CD8-positive, alpha-beta memory T cell (primary cell): Measurements from ENCODE around the gene FHAD1. TPM values are rescaled to one million over a fixed set of nuclear protein-coding genes. Genes with fewer than 3 reads are reported as not detected.

Experiments used
- CTCF ChIA-PET: fragments of 350-600 bp; sonication (Branson Sonifier 250); formaldehyde crosslinking; loops from one replicate; lab custom pipeline; 2021; ENCODE audit warnings: antibody characterized with exemption; lab: Charles Lee
- POLR2A ChIA-PET: fragments of 350-600 bp; sonication (Branson Sonifier 250); formaldehyde crosslinking; loops from one replicate; lab custom pipeline; 2021; ENCODE audit warnings: antibody characterized with exemption; lab: Charles Lee
- DNase-seq, 5 donors: peaks; one replicate each; pipeline versions ENCODE4 v3.0.0 to v3.0.0-alpha.2; 2020 to 2022; ENCODE audit warnings: mixed read lengths in 1 of 5
- H3K27ac ChIP-seq: one replicate; pipeline ENCODE4 v1.7.0; 2013; ENCODE audit warnings: low read depth, mild to moderate bottlenecking, low read length, moderate library complexity
- H3K27me3 ChIP-seq: 2 replicates; pipeline ENCODE4 v1.7.0; 2013; ENCODE audit warnings: low read length, mild to moderate bottlenecking; ENCODE audit not compliant: insufficient read depth, poor library complexity, severe bottlenecking
- H3K36me3 ChIP-seq: 2 replicates; pipeline ENCODE4 v1.7.0; 2013; ENCODE audit warnings: mild to moderate bottlenecking, low read length, moderate library complexity; ENCODE audit not compliant: insufficient read depth
- H3K4me1 ChIP-seq: 2 replicates; pipeline ENCODE4 v1.7.0; 2013; ENCODE audit warnings: mild to moderate bottlenecking, low read length, moderate library complexity; ENCODE audit not compliant: insufficient read depth
- H3K4me3 ChIP-seq: 2 replicates; pipeline ENCODE4 v1.7.0; 2013; ENCODE audit warnings: mild to moderate bottlenecking, low read length
- H3K9me3 ChIP-seq: 2 replicates; pipeline ENCODE4 v1.7.0; 2013; ENCODE audit warnings: mild to moderate bottlenecking, low read length
- H3K27ac Mint-ChIP-seq, 8 donors: one replicate each; pipeline ENCODE4 v1.8.0; 2020 to 2021; ENCODE audit warnings: mixed read lengths in 8 of 8, mild to moderate bottlenecking in 6 of 8, inconsistent platforms in 3 of 8, moderate library complexity in 3 of 8
- H3K27me3 Mint-ChIP-seq, 2 donors: one replicate each; pipeline ENCODE4 v1.8.0; 2020 to 2021; ENCODE audit warnings: mixed read lengths in 2 of 2, mild to moderate bottlenecking in 1 of 2, moderate library complexity in 1 of 2
- H3K36me3 Mint-ChIP-seq, 3 donors: one replicate each; pipeline ENCODE4 v1.8.0; 2020 to 2021; ENCODE audit warnings: mixed read lengths in 3 of 3, inconsistent platforms in 1 of 3, mild to moderate bottlenecking in 1 of 3
- H3K4me1 Mint-ChIP-seq, 3 donors: one replicate each; pipeline ENCODE4 v1.8.0; 2020 to 2021; ENCODE audit warnings: mixed read lengths in 3 of 3, inconsistent platforms in 1 of 3, mild to moderate bottlenecking in 1 of 3
- H3K4me3 Mint-ChIP-seq, 7 donors: one replicate each; pipeline ENCODE4 v1.8.0; 2020 to 2021; ENCODE audit warnings: mixed read lengths in 7 of 7, mild to moderate bottlenecking in 6 of 7, moderate library complexity in 4 of 7, inconsistent platforms in 2 of 7
- H3K9me3 Mint-ChIP-seq, 5 donors: one replicate each; pipeline ENCODE4 v1.8.0; 2020 to 2022; ENCODE audit warnings: mixed read lengths in 5 of 5, mild to moderate bottlenecking in 3 of 5, moderate library complexity in 2 of 5, inconsistent platforms in 1 of 5
- polyA plus RNA-seq: library from polyadenylated mRNA; unstranded; fragments of 300-500 nt; fragmentation: Illumina TruSeq; gene quantifications from one replicate; pipeline ENCODE4 v1.2.3, GENCODE V29; 2021
- total RNA-seq, 2 experiments: library from RNA; stranded (reverse); gene quantifications; one replicate each; pipeline ENCODE4 v1.2.3, GENCODE V29; 2021

The FHAD1 gene
- total and polyA plus RNA-seq, 3 experiments from 2014 or later = not detected

DNA sequence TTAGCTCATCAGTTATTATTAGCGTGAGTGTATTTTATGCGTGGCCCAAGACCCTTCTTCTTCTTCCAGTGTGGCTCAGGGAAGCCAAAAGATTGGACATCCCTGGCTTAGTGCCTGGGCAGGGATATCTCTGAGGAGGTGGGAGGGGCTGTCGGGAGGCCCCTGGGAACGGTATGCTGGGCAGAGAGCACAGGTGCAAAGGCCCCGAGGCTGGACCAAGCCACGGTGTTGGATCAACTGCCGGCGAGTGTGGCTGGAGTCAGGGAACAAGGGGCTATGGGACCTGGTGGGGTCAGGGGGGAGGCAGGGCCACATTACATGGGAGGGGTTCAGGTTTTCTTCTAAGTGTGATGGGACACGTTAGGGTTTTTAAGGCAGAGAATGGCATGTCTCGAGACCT, 62.7 kb downstream of the FHAD1 start:
- CTCF ChIA-PET = interaction anchor here (1.2 kb wide), 1 partner anchor 13 kb away, joined by 3 read pairs; no protein-coding TSS in a partner anchor
- H3K4me1 ChIP-seq = no peaks in the 10 kb centered on the region
- no peaks in the 10 kb centered on the region for H3K27me3 ChIP-seq
- no peak overlapping the region for H3K27ac Mint-ChIP-seq
- peaks cover 0 to 4% (median 0%) of the 10 kb centered on the region in 3 donors for H3K4me1 Mint-ChIP-seq
- POLR2A ChIA-PET = no interaction called here
- H3K27me3 Mint-ChIP-seq = peaks cover 4 to 33% of the 10 kb centered on the region in 2 donors
- no peaks in the 10 kb centered on the region for H3K9me3 Mint-ChIP-seq
- H3K4me3 ChIP-seq = no peak overlapping the region
- DNase-seq = no peak
- H3K36me3 Mint-ChIP-seq = peaks cover 0 to 5% (median 0%) of the 10 kb centered on the region in 3 donors
- H3K27ac ChIP-seq = no peak overlapping the region
- no peaks in the 10 kb centered on the region for H3K9me3 ChIP-seq
- no peaks in the 10 kb centered on the region for H3K36me3 ChIP-seq
- H3K4me3 Mint-ChIP-seq = no peak overlapping the region

DNA sequence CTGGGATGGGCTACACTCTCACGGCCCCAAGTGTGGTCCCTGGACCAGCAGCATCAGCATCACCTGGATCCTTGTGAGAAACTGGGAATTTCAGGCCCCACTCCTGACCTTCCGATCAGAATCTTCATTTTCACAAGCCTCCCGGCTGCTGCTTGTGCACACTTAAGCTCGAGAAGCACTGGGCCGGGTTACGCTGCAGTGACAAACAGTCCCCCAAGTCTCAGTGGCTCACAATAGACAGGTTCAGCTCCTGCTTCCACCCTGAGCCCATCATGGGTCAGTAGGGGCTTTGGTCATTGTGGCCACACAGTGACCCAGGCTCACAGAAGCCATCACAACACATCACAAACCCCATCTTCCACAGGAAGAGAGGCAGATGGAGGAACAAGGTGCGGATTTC, 63.5 kb downstream of the FHAD1 start:
- Mint-ChIP-seq H3K27me3 (peaks cover 4 to 29% of the 10 kb centered on the region in 2 donors), H3K4me3 (no peak overlapping the region), H3K27ac (no peak overlapping the region), H3K9me3 (no peaks in the 10 kb centered on the region), H3K4me1 (peaks cover 0 to 1% (median 0%) of the 10 kb centered on the region in 3 donors), H3K36me3 (peaks cover 0 to 5% (median 0%) of the 10 kb centered on the region in 3 donors)
- Histone ChIP-seq H3K9me3 (no peaks in the 10 kb centered on the region), H3K27ac (no peak overlapping the region), H3K36me3 (no peaks in the 10 kb centered on the region), H3K4me1 (no peaks in the 10 kb centered on the region), H3K27me3 (no peaks in the 10 kb centered on the region), H3K4me3 (no peak overlapping the region)
- ChIA-PET CTCF (no interaction called here), POLR2A (no interaction called here)
- DNase-seq = no peak

DNA sequence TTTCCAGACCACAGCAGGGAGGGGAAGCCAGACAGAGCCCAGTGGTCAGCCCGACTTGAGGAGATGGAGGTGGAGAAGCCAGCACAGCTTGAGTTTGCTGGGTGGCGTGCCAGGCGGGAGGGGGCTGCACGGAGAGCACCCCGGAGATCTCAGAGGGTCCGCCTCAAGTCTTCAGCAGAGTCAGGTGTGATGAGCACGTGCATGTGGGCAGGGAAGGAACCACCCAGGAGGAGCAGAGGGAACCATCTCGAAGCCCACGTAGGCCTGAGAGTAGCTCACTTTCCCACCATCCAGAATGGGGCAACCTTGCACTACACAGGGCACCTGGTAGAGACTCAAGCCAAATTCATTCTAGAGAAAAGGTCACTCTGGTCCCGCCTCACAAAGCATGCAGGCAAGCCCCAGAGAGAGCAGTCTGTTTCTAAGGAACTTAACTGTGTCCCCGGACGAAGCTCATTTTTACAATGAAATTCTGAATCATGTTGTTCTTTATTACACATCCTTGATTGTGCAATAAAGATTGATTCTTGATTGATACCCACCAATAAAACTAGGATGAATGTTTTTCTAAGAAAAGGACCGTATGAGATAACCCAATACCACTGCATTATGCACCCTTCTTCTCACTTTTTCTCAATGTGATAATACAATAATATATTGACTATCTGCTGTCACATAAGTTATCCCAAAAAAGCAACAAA, 64.2 kb downstream of the FHAD1 start:
- CTCF ChIA-PET = interaction anchor here (0.7 kb wide), 1 partner anchor 13 kb away, joined by 3 read pairs; no protein-coding TSS in a partner anchor
- peaks cover 4 to 24% of the 10 kb centered on the region in 2 donors for H3K27me3 Mint-ChIP-seq
- no peaks in the 10 kb centered on the region for H3K27me3 ChIP-seq
- H3K27ac Mint-ChIP-seq = no peak overlapping the region
- no peak for DNase-seq
- POLR2A ChIA-PET = no interaction called here
- H3K9me3 ChIP-seq = no peaks in the 10 kb centered on the region
- H3K36me3 ChIP-seq = no peaks in the 10 kb centered on the region
- H3K36me3 Mint-ChIP-seq = peaks cover 0 to 5% (median 0%) of the 10 kb centered on the region in 3 donors
- H3K4me1 Mint-ChIP-seq = peaks cover 0 to 1% (median 0%) of the 10 kb centered on the region in 3 donors
- H3K4me3 Mint-ChIP-seq = no peak overlapping the region
- no peaks in the 10 kb centered on the region for H3K4me1 ChIP-seq
- no peak overlapping the region for H3K27ac ChIP-seq
- no peaks in the 10 kb centered on the region for H3K9me3 Mint-ChIP-seq
- no peak overlapping the region for H3K4me3 ChIP-seq

DNA sequence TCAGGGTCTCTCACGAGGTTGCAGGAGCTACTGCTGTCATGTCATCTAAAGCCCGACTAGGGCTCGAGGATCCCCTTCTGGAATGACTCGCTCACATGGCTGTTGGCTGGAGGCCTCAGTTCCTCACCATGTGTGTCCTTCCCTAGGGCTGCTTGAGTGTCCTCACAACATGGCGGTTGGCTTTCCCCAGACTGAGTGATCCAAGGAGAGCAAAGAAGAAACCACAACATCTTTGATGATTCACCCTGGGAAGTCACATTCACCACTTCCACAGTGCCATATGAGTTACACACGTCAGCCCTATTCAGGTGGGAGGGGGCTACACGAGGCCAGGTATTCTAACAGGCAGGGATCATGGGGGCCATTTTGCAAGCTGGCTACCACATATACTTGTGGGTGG, 64.9 kb downstream of the FHAD1 start:
- Mint-ChIP-seq H3K36me3 (peaks cover 0 to 5% (median 0%) of the 10 kb centered on the region in 3 donors), H3K4me1 (peaks cover 0 to 1% (median 0%) of the 10 kb centered on the region in 3 donors), H3K4me3 (no peak overlapping the region), H3K27ac (no peak overlapping the region), H3K9me3 (no peaks in the 10 kb centered on the region), H3K27me3 (peaks cover 4 to 24% of the 10 kb centered on the region in 2 donors)
- Histone ChIP-seq H3K27me3 (no peaks in the 10 kb centered on the region), H3K9me3 (no peaks in the 10 kb centered on the region), H3K4me3 (no peak overlapping the region), H3K36me3 (no peaks in the 10 kb centered on the region), H3K27ac (no peak overlapping the region), H3K4me1 (no peaks in the 10 kb centered on the region)
- POLR2A ChIA-PET = no interaction called here
- CTCF ChIA-PET = interaction anchor here (0.7 to 1.0 kb wide), 2 partner anchors 12 to 120 kb away, joined by 3 to 4 read pairs; no protein-coding TSS in a partner anchor
- no peak for DNase-seq

DNA sequence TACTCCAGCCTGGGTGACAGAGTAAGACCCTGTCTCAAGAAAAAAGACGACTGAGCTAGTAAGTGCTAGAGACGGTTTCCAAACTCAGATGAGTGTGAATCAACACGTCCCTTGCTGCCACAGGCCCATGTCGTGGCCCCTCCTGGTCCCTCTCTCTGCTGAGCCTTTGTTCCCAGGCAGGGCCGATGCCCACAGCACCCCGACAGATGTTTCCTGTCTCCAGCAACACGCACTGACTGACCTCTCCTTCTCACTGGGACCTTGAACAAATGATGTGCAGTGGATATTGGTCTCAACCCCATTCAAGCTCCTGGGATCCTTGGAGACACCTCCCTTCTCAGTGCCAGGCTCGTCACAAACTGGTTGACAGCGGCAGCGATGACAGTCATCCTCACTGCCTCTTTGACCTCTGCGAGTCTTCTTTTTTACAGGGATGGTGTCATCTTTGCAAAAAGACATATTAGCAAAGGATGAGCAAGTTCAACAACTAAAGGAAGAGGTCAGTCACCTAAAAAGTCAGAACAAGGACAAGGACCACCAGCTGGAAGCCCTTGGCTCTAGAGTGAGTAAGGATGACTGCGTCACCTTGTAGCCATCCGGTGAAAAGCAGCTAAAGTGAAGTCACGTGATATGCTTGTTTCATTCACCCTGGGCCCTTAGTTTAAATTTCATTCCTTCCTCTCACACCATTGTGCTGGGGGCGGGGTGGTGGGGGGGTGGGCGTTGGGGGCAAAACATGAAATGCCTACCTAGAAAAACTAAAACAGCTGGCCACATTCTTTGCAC, 65.8 kb downstream of the FHAD1 start:
- H3K4me1 ChIP-seq = no peaks in the 10 kb centered on the region
- H3K27ac ChIP-seq = no peak overlapping the region
- Mint-ChIP-seq H3K9me3 (no peaks in the 10 kb centered on the region), H3K27me3 (peaks cover 1 to 24% of the 10 kb centered on the region in 2 donors), H3K36me3 (peaks cover 0 to 5% (median 0%) of the 10 kb centered on the region in 3 donors), H3K4me1 (peaks cover 0 to 1% (median 0%) of the 10 kb centered on the region in 3 donors), H3K4me3 (no peak overlapping the region), H3K27ac (no peak overlapping the region)
- H3K36me3 ChIP-seq = no peaks in the 10 kb centered on the region
- CTCF ChIA-PET = interaction anchor here (1.0 to 1.8 kb wide), 2 partner anchors 9 to 119 kb away, joined by 4 read pairs; no protein-coding TSS in a partner anchor
- no peaks in the 10 kb centered on the region for H3K27me3 ChIP-seq
- no peaks in the 10 kb centered on the region for H3K9me3 ChIP-seq
- POLR2A ChIA-PET = no interaction called here
- no peak overlapping the region for H3K4me3 ChIP-seq
- DNase-seq = no peak

DNA sequence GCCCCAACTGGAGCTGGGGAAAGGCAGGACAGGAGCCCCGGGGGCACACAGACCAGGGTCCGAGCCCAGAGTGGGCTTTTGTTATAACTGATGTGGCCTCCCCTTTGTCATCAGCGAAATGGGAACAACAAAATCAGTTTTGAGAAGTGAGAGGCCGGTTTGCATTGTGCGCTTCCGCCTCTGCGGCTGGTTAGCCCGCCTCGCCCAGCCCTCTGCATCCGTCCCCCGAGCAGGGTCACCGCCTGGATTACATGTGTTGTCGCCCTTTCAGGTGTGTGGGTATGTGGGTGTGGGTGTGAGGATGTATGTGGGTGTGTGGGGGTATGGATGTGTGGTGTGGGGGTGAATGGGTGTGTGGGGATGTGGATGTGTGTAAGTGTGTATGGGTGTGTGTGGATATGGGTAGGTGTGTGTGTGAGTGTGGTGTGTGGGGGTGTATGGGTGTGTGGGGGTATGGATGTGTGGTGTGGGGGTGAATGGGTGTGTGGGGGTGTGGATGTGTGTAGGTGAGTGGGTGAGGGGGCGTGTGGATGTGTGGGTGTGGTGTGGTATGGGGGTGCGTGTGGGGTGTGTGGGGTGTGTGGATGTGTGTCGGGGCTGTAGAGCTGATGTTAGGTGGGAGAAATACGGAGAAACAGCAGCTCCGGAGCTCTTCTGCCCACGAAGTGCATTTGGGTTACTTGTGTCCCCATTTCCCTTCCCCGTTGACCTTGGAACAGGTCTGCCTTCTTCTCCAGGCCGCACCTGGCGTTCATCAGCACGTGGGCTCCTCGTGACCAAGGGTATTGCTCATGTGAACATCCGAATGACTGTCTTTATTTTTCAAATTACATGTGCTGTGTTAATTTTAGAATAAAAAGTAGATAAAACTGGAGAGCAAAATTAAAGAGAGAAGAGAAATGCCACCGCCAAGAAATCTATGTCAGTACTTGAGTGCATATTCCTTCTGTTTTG, 67.6 kb downstream of the FHAD1 start:
- Mint-ChIP-seq H3K36me3 (peaks cover 0 to 5% (median 0%) of the 10 kb centered on the region in 3 donors), H3K9me3 (no peaks in the 10 kb centered on the region), H3K27ac (no peak overlapping the region), H3K4me3 (no peak overlapping the region), H3K27me3 (peaks cover 1 to 20% of the 10 kb centered on the region in 2 donors), H3K4me1 (peaks cover 0 to 1% (median 0%) of the 10 kb centered on the region in 3 donors)
- Histone ChIP-seq H3K27ac (no peak overlapping the region), H3K4me3 (no peak overlapping the region), H3K9me3 (no peaks in the 10 kb centered on the region), H3K27me3 (no peaks in the 10 kb centered on the region), H3K4me1 (no peaks in the 10 kb centered on the region), H3K36me3 (no peaks in the 10 kb centered on the region)
- DNase-seq = no peak
- ChIA-PET POLR2A (no interaction called here), CTCF (interaction anchor here (1.0 to 2.5 kb wide), 3 partner anchors 9 to 115 kb away, joined by 3 to 9 read pairs (median 3); no protein-coding TSS in a partner anchor)

DNA sequence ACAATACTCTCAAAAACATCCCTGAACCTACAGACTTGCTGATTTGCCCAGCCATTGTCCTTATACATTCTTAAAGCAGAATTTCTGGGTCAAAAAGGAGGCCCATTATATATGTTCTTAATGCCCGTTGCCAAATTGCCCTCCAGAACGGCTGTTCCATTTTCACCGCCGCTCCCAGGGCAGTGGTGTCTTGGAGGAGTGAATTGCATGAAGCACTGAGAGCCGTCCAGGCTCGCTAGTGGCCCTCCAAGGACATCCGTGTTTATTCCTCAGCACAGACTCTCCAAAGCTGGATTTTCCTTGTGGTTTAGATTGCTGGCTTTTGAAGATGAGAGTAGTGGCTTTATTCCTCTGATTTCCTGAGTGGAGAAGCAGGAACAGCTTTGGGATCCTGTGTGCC, 68.8 kb downstream of the FHAD1 start:
- Mint-ChIP-seq H3K9me3 (peaks cover 0 to 5% (median 0%) of the 10 kb centered on the region in 5 donors), H3K27ac (no peak overlapping the region), H3K36me3 (peaks cover 0 to 16% (median 0%) of the 10 kb centered on the region in 3 donors), H3K4me1 (peaks cover 0 to 1% (median 0%) of the 10 kb centered on the region in 3 donors), H3K4me3 (no peak overlapping the region), H3K27me3 (peaks cover 1 to 13% of the 10 kb centered on the region in 2 donors)
- Histone ChIP-seq H3K27me3 (no peaks in the 10 kb centered on the region), H3K9me3 (no peaks in the 10 kb centered on the region), H3K4me1 (no peaks in the 10 kb centered on the region), H3K36me3 (no peaks in the 10 kb centered on the region), H3K4me3 (no peak overlapping the region), H3K27ac (no peak overlapping the region)
- ChIA-PET CTCF (interaction anchor here (0.9 to 2.5 kb wide), 3 partner anchors 8 to 134 kb away, joined by 3 to 9 read pairs (median 3); no protein-coding TSS in a partner anchor), POLR2A (no interaction called here)
- DNase-seq = no peak
